B cell (primary cell): ENCODE measurements around the gene SMG7. TPM values are rescaled to one million over a fixed set of nuclear protein-coding genes. Genes with fewer than 3 reads are reported as not detected.

Experiments
- ATAC-seq: fragments of 200-7000 bp; cut with Tn5 transposase; one replicate; pipeline ENCODE4 v1.10.0; 2021; ENCODE audit warnings: low read depth, mild to moderate bottlenecking, moderate number of reproducible peaks, moderate library complexity
- CTCF ChIA-PET: fragments of 350-600 bp; sonication (Branson Sonifier 250); formaldehyde crosslinking; loops from one replicate; lab custom pipeline; 2021; ENCODE audit warnings: antibody characterized with exemption, inconsistent platforms; lab: Charles Lee
- POLR2A ChIA-PET: fragments of 350-600 bp; sonication (Branson Sonifier 250); formaldehyde crosslinking; loops from one replicate; lab custom pipeline; 2021; ENCODE audit warnings: antibody characterized with exemption; lab: Charles Lee
- DNase-seq: peaks from one replicate; pipeline ENCODE4 v3.0.0; 2013
- H2AFZ ChIP-seq: 2 replicates; pipeline ENCODE4 v1.6.1; 2012; ENCODE audit warnings: mild to moderate bottlenecking, low read depth, low read length; ENCODE audit not compliant: insufficient read depth, poor library complexity, severe bottlenecking
- H3K27ac ChIP-seq, 2 donors: 1 replicate in 1 of 2; 2 replicates in 1 of 2; pipeline ENCODE4 v1.5.1; 2012 to 2013; ENCODE audit warnings: low read length in 2 of 2, mild to moderate bottlenecking in 2 of 2, moderate library complexity in 1 of 2
- H3K27me3 ChIP-seq, 4 experiments: fragments of 200-600 bp in 1 of 4; sonication (generic) in 1 of 4; replicated peaks in 1 of 4; 1 replicate in 2 of 4; 2 replicates in 2 of 4; pipeline versions ENCODE4 v1.6.1 to v1.7.0; 2013 to 2016; ENCODE audit warnings: low read length in 3 of 4, mild to moderate bottlenecking in 2 of 4, mixed read lengths in 1 of 4, moderate library complexity in 1 of 4; ENCODE audit not compliant: insufficient read depth in 4 of 4, control insufficient read depth in 3 of 4; ENCODE audit errors: control extremely low read depth in 1 of 4
- H3K36me3 ChIP-seq, 2 experiments: replicated peaks in 1 of 2; 1 replicate in 1 of 2; 2 replicates in 1 of 2; pipeline versions ENCODE4 v1.6.1 to v1.7.1; 2013; ENCODE audit warnings: low read length in 1 of 2; ENCODE audit not compliant: insufficient read depth in 2 of 2, control insufficient read depth in 1 of 2; ENCODE audit errors: control extremely low read depth in 1 of 2, extremely low read depth in 1 of 2
- H3K4me1 ChIP-seq, 2 donors: fragments of 200-600 bp in 1 of 2; sonication (generic) in 1 of 2; 1 replicate in 1 of 2; 2 replicates in 1 of 2; pipeline versions ENCODE4 v1.5.1 to v1.6.1; 2013 to 2017; ENCODE audit warnings: low read length in 2 of 2; ENCODE audit not compliant: control insufficient read depth in 2 of 2, insufficient read depth in 2 of 2
- H3K4me2 ChIP-seq: replicated peaks from 2 replicates; pipeline ENCODE3; 2012; ENCODE audit warnings: mild to moderate bottlenecking, low read depth, low read length; ENCODE audit not compliant: poor library complexity, severe bottlenecking
- H3K4me3 ChIP-seq, 5 experiments: fragments of 200-600 bp in 1 of 5; sonication (generic) in 1 of 5; 1 replicate in 3 of 5; 2 replicates in 2 of 5; pipeline versions ENCODE4 v1.5.1 to v1.7.0; 2011 to 2016; ENCODE audit warnings: low read length in 4 of 5, mild to moderate bottlenecking in 4 of 5, low read depth in 2 of 5, control low read depth in 1 of 5, moderate library complexity in 1 of 5; ENCODE audit not compliant: insufficient read depth in 1 of 5; ENCODE audit errors: control extremely low read depth in 1 of 5, extremely low read depth in 1 of 5
- H3K79me2 ChIP-seq: fragments of 200-600 bp; sonication (generic); one replicate; pipeline ENCODE4 v1.6.0; 2016; ENCODE audit warnings: low read length; ENCODE audit not compliant: control insufficient read depth, insufficient read depth
- H3K9ac ChIP-seq: fragments of 200-600 bp; sonication (generic); 2 replicates; pipeline ENCODE4 v1.6.1; 2017; ENCODE audit warnings: mild to moderate bottlenecking, low read length, moderate library complexity
- H3K9me3 ChIP-seq, 3 donors: one replicate each; pipeline versions ENCODE4 v1.6.1 to v1.7.1; 2013; ENCODE audit warnings: low read length in 2 of 3; ENCODE audit not compliant: control insufficient read depth in 2 of 3, insufficient read depth in 1 of 3; ENCODE audit errors: control extremely low read depth in 1 of 3
- H4K20me1 ChIP-seq: 2 replicates; pipeline ENCODE4 v1.6.0; 2012; ENCODE audit warnings: mild to moderate bottlenecking, low read length; ENCODE audit not compliant: insufficient read depth, control insufficient read depth, poor library complexity, severe bottlenecking
- H3K27ac Mint-ChIP-seq: one replicate; pipeline ENCODE4 v1.8.0; 2021; ENCODE audit warnings: mixed read lengths
- H3K27me3 Mint-ChIP-seq: one replicate; pipeline ENCODE4 v1.8.0; 2021; ENCODE audit warnings: mixed read lengths
- H3K4me1 Mint-ChIP-seq: one replicate; pipeline ENCODE4 v1.8.0; 2021; ENCODE audit warnings: mixed read lengths
- H3K4me3 Mint-ChIP-seq: one replicate; pipeline ENCODE4 v1.8.0; 2021; ENCODE audit warnings: mixed read lengths
- H3K9me3 Mint-ChIP-seq: one replicate; pipeline ENCODE4 v1.8.0; 2022; ENCODE audit warnings: mixed read lengths; ENCODE audit not compliant: insufficient read depth
- EZH2 ChIP-seq: IDR thresholded peaks from 2 replicates; pipeline ENCODE4 v1.6.1; 2012; ENCODE audit warnings: borderline replicate concordance, low read depth, mild to moderate bottlenecking, moderate library complexity, low read length; ENCODE audit not compliant: insufficient read depth, poor library complexity, severe bottlenecking
- WGBS: methylation state at CpG from one replicate; pipeline ENCODE4 v1.1.5; 2013; ENCODE audit warnings: missing lambda C conversion rate; ENCODE audit not compliant: insufficient coverage; 5-methylcytosine and 5-hydroxymethylcytosine counted together
- intact Hi-C: fragments of 100-400 bp; cut with micrococcal nuclease; formaldehyde crosslinking; loops from one replicate; pipeline ENCODE4 v1.10.0; 2022
- polyA plus RNA-seq: library from polyadenylated mRNA; depleted of rRNA; stranded (reverse); fragments of >200 nt; gene quantifications from 2 replicates; pipeline ENCODE4 v1.2.3, GENCODE V29; 2012
- total RNA-seq, 2 donors: library from RNA; stranded (reverse); fragments of 120-200 nt in 1 of 2; gene quantifications; 1 replicate in 1 of 2; 2 replicates in 1 of 2; pipeline versions ENCODE4 v1.2.3 to v1.2.4, GENCODE V29; 2013 to 2022
- TF ChIP-seq, protein P1 (sequence below): fragments of 200-600 bp; IDR thresholded peaks from one replicate; pipeline ENCODE4 v1.8.0; 2022; ENCODE audit warnings: antibody characterized with exemption, mild to moderate bottlenecking

The SMG7 gene
- total and polyA plus RNA-seq, 2 donors (not counting 1 experiment from before 2014, with no cell fraction given), result 20.8 to 73.3 TPM

DNA sequence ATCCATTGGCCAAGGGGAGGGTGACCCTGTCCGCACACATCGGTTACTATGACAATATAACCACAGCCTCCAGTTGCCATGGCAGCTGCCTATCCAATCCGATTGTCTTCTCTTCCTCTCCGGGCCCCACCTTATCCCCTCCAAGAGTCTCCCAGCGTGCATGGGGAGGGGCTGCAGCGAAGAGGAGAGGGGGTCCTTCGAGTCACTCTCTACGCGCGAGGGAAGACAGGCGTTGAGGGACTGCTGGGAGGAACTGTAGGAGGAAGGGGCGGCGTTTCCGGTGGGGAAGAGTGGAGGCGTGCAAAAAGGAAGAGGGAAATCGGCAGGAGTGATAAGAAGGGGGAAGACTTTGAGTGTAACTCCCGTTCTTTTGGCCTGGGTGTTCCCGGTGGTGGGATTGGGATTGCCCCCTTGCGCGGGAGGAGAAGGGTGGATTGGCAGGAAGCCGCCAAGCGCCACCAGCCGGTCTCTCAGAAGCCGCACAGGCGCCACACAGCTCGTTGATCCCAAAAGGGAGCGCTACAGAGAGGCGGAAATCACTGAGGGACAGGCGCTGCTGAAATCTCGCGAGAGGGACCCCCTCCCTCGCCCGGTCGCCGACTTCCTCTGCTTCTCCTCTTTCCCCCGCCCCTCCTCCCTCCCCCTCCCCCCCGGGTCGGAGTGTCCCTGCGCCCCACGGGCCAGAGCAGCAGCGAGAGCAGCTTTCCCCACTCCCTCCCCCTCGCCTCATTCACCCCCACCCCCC, 384 bp upstream of the SMG7 start:
- Mint-ChIP-seq H3K27ac (peak overlapping the region; percentile 100), H3K4me3 (peak overlapping the region; percentile 99), H3K4me1 (peaks cover 35% of the 10 kb centered on the region), H3K27me3 (no peaks in the 10 kb centered on the region), H3K9me3 (no peaks in the 10 kb centered on the region)
- H4K20me1 ChIP-seq, result peaks cover 16% of the 10 kb centered on the region
- peaks cover 0 to 2% of the 10 kb centered on the region in 2 experiments for H3K36me3 ChIP-seq
- 0% methylated on average over 22 of the region's 42 CpGs for WGBS
- peaks cover 12 to 28% of the 10 kb centered on the region in 2 donors for H3K4me1 ChIP-seq
- peak overlapping the region; percentile 73 to 89 (median 86) for H3K4me3 ChIP-seq
- intact Hi-C loops, result loop anchor here (1.0 to 10.0 kb wide), 9 partner anchors 53 to 1575 kb away; partner anchors contain the start of genes ARPC5, DHX9, EDEM3 and RNF2
- ATAC-seq (peak; percentile 70), DNase-seq (peak; percentile 98)
- peaks cover 56% of the 10 kb centered on the region for H3K79me2 ChIP-seq
- no peaks in the 10 kb centered on the region for H3K27me3 ChIP-seq
- H2AFZ ChIP-seq, result peak overlapping the region; percentile 95
- H3K9me3 ChIP-seq, result no peaks in the 10 kb centered on the region
- POLR2A ChIA-PET, result interaction anchor here (0.6 to 1.6 kb wide), 10 partner anchors 22 to 580 kb away, joined by 3 to 9 read pairs (median 4); partner anchors contain the start of gene TSEN15
- no peak for TF ChIP-seq EZH2
- TF ChIP-seq, protein P1, sequence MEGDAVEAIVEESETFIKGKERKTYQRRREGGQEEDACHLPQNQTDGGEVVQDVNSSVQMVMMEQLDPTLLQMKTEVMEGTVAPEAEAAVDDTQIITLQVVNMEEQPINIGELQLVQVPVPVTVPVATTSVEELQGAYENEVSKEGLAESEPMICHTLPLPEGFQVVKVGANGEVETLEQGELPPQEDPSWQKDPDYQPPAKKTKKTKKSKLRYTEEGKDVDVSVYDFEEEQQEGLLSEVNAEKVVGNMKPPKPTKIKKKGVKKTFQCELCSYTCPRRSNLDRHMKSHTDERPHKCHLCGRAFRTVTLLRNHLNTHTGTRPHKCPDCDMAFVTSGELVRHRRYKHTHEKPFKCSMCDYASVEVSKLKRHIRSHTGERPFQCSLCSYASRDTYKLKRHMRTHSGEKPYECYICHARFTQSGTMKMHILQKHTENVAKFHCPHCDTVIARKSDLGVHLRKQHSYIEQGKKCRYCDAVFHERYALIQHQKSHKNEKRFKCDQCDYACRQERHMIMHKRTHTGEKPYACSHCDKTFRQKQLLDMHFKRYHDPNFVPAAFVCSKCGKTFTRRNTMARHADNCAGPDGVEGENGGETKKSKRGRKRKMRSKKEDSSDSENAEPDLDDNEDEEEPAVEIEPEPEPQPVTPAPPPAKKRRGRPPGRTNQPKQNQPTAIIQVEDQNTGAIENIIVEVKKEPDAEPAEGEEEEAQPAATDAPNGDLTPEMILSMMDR, result no peak
- CTCF ChIA-PET, result interaction anchor here (1.6 kb wide), 1 partner anchor 119 kb away, joined by 8 read pairs; the partner anchor contains the start of gene NCF2
- peak overlapping the region; percentile 90 for H3K4me2 ChIP-seq
- H3K27ac ChIP-seq, result peak overlapping the region; percentile 90 to 99
- H3K9ac ChIP-seq, result peak overlapping the region; percentile 94

DNA sequence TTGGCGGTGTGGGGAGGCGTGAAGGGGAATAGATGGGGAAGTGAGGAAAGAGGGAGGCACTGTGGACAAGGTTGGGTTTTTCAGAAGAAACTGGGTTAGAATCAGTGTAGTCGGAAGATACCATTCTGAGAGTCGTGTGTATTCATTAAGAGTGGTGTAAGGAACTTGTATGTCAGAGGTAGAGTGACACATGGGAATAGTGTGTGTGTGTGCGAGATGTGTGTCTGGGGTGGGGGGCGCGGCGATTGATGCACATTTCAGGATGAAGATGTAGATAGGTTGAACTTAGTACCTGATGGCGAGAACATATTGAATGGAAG, 878 bp downstream of the SMG7 start:
- Histone ChIP-seq H3K9ac (peak overlapping the region; percentile 94), H3K4me1 (peaks cover 18 to 40% of the 10 kb centered on the region in 2 donors), H3K4me2 (peak overlapping the region; percentile 90), H3K27me3 (no peaks in the 10 kb centered on the region), H2AFZ (peak overlapping the region; percentile 95), H3K4me3 (peak overlapping the region; percentile 19 to 87 (median 83)), H4K20me1 (peaks cover 24% of the 10 kb centered on the region), H3K36me3 (peaks cover 0 to 2% of the 10 kb centered on the region in 2 experiments), H3K9me3 (no peaks in the 10 kb centered on the region), H3K79me2 (peaks cover 69% of the 10 kb centered on the region), H3K27ac (peak overlapping the region; percentile 51 to 99)
- ChIA-PET CTCF (interaction anchor here (1.1 kb wide), 1 partner anchor 161 kb away, joined by 4 read pairs; no protein-coding TSS in a partner anchor), POLR2A (interaction anchor here (0.7 to 1.1 kb wide), 2 partner anchors 578 to 1572 kb away, joined by 3 to 7 read pairs; partner anchors contain the start of genes RNF2 and TSEN15)
- ATAC-seq, result no peak
- Mint-ChIP-seq H3K9me3 (no peaks in the 10 kb centered on the region), H3K27ac (peak overlapping the region; percentile 100), H3K4me3 (peak overlapping the region; percentile 99), H3K27me3 (no peaks in the 10 kb centered on the region), H3K4me1 (peaks cover 40% of the 10 kb centered on the region)
- intact Hi-C loops, result loop anchor here (5.0 to 10.0 kb wide), 2 partner anchors 1282 to 1574 kb away; partner anchors contain the start of genes EDEM3 and RNF2
- DNase-seq, result no peak
- TF ChIP-seq, protein P1, result no peak
- no peak for TF ChIP-seq EZH2
- WGBS, result 15% methylated on average over 9 of the region's 9 CpGs
